Heart right ventricle (tissue), 16 donors: ENCODE results near the gene FLNC. TPM values are rescaled to one million over a fixed set of nuclear protein-coding genes. Genes with fewer than 3 reads are reported as not detected.
A peak's percentile ranks its signal among the peaks of the same experiment; 100 is the strongest.

Source experiments
- ATAC-seq, 8 donors: fragments of 200-7000 bp; cut with Tn5 transposase; one replicate each; pipeline ENCODE4 v1.9.1; 2020; ENCODE audit warnings: mild to moderate bottlenecking in 8 of 8, moderate library complexity in 8 of 8, moderate number of reproducible peaks in 1 of 8
- DNase-seq, 2 donors: peaks; one replicate each; pipeline ENCODE4 v3.0.0-alpha.2; 2020
- H3K27ac ChIP-seq, 10 donors: fragments of 200-600 bp; sonication (generic) in 2 of 10; one replicate each; pipeline versions ENCODE4 v1.5.0 to v1.8.0; 2020 to 2022; ENCODE audit warnings: mild to moderate bottlenecking in 3 of 10
- H3K27me3 ChIP-seq, 7 donors: fragments of 200-600 bp; one replicate each; pipeline ENCODE4 v1.8.0; 2021 to 2022; ENCODE audit warnings: mild to moderate bottlenecking in 2 of 7
- H3K36me3 ChIP-seq, 9 donors: fragments of 200-600 bp; sonication (generic) in 1 of 9; one replicate each; pipeline versions ENCODE4 v1.5.0 to v1.8.0; 2020 to 2022; ENCODE audit warnings: mild to moderate bottlenecking in 2 of 9
- H3K4me1 ChIP-seq, 9 donors: fragments of 200-600 bp; sonication (generic) in 1 of 9; one replicate each; pipeline versions ENCODE4 v1.5.0 to v1.8.0; 2020 to 2022; ENCODE audit warnings: mild to moderate bottlenecking in 4 of 9
- H3K4me3 ChIP-seq, 10 donors: fragments of 200-600 bp; sonication (generic) in 2 of 10; one replicate each; pipeline versions ENCODE4 v1.5.0 to v1.8.0; 2020 to 2022; ENCODE audit warnings: mild to moderate bottlenecking in 7 of 10, moderate library complexity in 2 of 10
- H3K9me3 ChIP-seq, 11 donors: fragments of 200-600 bp in 10 of 11; sonication (generic) in 2 of 11; one replicate each; pipeline versions ENCODE4 v1.5.0 to v1.8.0; 2013 to 2022; ENCODE audit warnings: mild to moderate bottlenecking in 2 of 11, control low read depth in 1 of 11, moderate library complexity in 1 of 11
- WGBS, 2 donors: extraction: QIAGEN DNeasy Blood & Tissue Kit; methylation state at CpG; one replicate each; pipeline ENCODE4 v1.1.7; 2013; ENCODE audit warnings: inconsistent platforms in 1 of 2; 5-methylcytosine and 5-hydroxymethylcytosine counted together
- intact Hi-C, 10 donors: fragments of 100-400 bp; cut with DNase I; formaldehyde crosslinking; loops; one replicate each; pipeline versions ENCODE4 v1.11.1 to v1.14.2; 2022
- polyA plus RNA-seq, 2 donors: library from polyadenylated mRNA; stranded (reverse); fragments of 200-250 nt; gene quantifications; one replicate each; pipeline ENCODE4 v1.2.3, GENCODE V29; 2013
- total RNA-seq, 10 donors: library from RNA; stranded (reverse); fragmentation: NEBNext Ultra II Directional in 3 of 10; extraction: Animal tissue kit (Norgen Biotek cat#: 25700) in 3 of 10; gene quantifications; one replicate each; pipeline versions ENCODE4 v1.2.1 to v1.2.4, GENCODE V29; 2021 to 2023
- TF ChIP-seq, protein P1 (sequence below), 9 donors: fragments of 200-600 bp; sonication (generic) in 2 of 9; IDR thresholded peaks; one replicate each; pipeline versions ENCODE4 v1.5.0 to v1.8.0; 2021 to 2022; ENCODE audit warnings: antibody characterized with exemption in 9 of 9, mild to moderate bottlenecking in 5 of 9, moderate library complexity in 1 of 9
- donor health status: Arrhythmogenic right ventricular cardiomyopathy.
- donor health status: ischemic (EF 13 %, LVEDD 7.1; RV severe dilation, severe dysfunction).
- donor health status: healthy with polysubstance abuse.
- donor health status: DM: no; HTN: yes; CAD: no.
- donor health status: DM: no; HTN: no; CAD: no.
- donor health status: ischemic (EF 25% LVEDD 6.9; RV normal size, moderate dysfunction).
- donor health status: ischemic (EF 25% LVEDD 5.7; RV mildly dilated, moderate dysfunction).
- donor health status: healthy.
- donor health status: DM: yes; HTN: yes; CAD: no.
- donor health status: Ischemic cardiomyopathy.
- donor health status: ischemic (EF 35%, LVEDD 5.7; RV mildly dilated, moderate dysfunction).
- donor health status: nonischemic (EF 11% LVEDD 7.7; RV severe dilation, severe dysfunction).
- donor health status: DM: yes; HTN: yes; CAD: no.
- donor health status: PGD.
- donor health status: ischemic (EF 29% LVEDD 5.4; RV normal size, mild dysfunction).
- donor health status: nonischemic (EF 23%, LVEDD 6.1; RV moderate dilation, normal function).

FLNC gene
- total and polyA plus RNA-seq, 12 donors = 223 to 2,445 (median 1,163) TPM

DNA sequence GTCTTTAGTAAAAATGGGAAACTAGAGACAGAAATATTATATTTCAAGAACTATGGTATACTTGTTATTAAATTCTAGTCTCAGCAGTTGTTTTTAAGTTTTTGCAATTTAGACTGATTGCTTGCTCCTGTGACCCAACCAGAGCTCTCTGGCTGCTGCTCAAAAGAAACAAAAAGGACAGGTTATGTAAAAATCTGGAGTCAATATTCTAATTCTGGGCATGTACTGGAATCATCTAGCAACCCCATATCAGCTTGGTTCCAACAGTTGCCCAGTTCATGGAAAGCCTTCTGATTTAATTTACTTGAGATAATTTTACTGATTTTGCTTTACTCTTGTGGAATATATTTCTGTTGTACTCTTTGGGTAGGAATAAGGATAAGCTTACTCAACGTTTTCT is 70.0 kb downstream of the FLNC start:
- DNase-seq (no peak), ATAC-seq (no peak)
- Histone ChIP-seq H3K9me3 (peaks cover 0 to 14% (median 0%) of the 10 kb centered on the region in 11 donors), H3K27ac (no peak overlapping the region), H3K4me3 (no peak overlapping the region), H3K27me3 (peaks cover 0 to 12% (median 0%) of the 10 kb centered on the region in 7 donors), H3K36me3 (no peaks in the 10 kb centered on the region), H3K4me1 (no peaks in the 10 kb centered on the region)
- intact Hi-C loops = loop anchor here in 5 of 10 donors (5.0 to 10.0 kb wide), 3 partner anchors 192 to 315 kb away; no protein-coding TSS in a partner anchor
- WGBS, 2 donors = 58 to 64% methylated on average over 1 of the region's 1 CpG
- TF ChIP-seq, protein P1, sequence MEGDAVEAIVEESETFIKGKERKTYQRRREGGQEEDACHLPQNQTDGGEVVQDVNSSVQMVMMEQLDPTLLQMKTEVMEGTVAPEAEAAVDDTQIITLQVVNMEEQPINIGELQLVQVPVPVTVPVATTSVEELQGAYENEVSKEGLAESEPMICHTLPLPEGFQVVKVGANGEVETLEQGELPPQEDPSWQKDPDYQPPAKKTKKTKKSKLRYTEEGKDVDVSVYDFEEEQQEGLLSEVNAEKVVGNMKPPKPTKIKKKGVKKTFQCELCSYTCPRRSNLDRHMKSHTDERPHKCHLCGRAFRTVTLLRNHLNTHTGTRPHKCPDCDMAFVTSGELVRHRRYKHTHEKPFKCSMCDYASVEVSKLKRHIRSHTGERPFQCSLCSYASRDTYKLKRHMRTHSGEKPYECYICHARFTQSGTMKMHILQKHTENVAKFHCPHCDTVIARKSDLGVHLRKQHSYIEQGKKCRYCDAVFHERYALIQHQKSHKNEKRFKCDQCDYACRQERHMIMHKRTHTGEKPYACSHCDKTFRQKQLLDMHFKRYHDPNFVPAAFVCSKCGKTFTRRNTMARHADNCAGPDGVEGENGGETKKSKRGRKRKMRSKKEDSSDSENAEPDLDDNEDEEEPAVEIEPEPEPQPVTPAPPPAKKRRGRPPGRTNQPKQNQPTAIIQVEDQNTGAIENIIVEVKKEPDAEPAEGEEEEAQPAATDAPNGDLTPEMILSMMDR (IDR thresholded peaks at IDR 0.05) = no peak

DNA sequence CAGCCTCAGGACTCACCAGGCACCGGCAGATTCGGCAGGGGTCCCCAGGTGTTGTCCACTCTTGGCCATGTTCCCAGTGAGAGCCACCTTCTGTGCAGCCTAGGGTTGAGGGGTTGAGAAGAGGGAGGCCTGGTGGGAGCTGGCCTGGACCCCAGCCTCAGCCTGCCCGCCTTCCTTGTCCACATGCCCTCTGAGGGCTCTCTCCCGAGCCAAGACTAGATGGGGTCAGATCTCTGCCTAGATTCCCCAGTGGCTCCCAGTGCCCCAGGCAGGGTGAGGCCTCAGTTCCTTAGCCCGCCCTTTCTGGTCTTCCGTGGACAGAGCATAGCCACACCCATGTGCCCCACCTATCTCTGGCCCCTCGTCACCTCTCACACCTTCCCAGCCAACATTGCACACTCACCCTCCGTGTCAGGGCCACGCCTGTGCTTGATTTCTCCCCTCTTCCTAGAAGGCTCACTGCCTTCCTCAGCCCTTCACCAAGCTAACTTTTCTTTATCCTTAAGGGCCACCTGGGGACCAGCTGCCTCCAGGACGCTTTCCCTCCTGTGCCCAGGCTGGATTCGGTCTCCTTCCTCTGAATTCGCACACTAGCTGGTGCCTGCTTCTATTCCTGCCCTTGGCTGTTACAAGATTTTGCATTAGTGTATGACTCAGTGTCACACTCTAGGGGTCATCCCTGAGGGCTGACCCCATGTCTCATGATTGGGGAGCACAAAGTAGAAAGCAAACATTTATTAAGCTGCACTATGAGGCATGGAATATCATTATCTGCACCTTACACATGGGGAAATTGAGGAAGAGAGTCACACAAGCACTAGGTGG is 72.8 kb downstream of the FLNC start:
- Histone ChIP-seq H3K36me3 (no peaks in the 10 kb centered on the region), H3K4me1 (no peaks in the 10 kb centered on the region), H3K27me3 (peaks cover 0 to 34% (median 16%) of the 10 kb centered on the region in 7 donors), H3K4me3 (no peak overlapping the region), H3K27ac (no peak overlapping the region), H3K9me3 (peaks cover 0 to 14% (median 0%) of the 10 kb centered on the region in 11 donors)
- WGBS, 2 donors = 76 to 82% methylated on average over 12 of the region's 12 CpGs
- TF ChIP-seq, protein P1 (IDR thresholded peaks at IDR 0.05) = no peak
- intact Hi-C loops = loop anchor here in 6 of 10 donors (2.0 to 10.0 kb wide), 4 partner anchors 186 to 312 kb away; no protein-coding TSS in a partner anchor
- peak in 3 of 8 donors; percentile 17 to 38 (median 21) for ATAC-seq
- no peak for DNase-seq

DNA sequence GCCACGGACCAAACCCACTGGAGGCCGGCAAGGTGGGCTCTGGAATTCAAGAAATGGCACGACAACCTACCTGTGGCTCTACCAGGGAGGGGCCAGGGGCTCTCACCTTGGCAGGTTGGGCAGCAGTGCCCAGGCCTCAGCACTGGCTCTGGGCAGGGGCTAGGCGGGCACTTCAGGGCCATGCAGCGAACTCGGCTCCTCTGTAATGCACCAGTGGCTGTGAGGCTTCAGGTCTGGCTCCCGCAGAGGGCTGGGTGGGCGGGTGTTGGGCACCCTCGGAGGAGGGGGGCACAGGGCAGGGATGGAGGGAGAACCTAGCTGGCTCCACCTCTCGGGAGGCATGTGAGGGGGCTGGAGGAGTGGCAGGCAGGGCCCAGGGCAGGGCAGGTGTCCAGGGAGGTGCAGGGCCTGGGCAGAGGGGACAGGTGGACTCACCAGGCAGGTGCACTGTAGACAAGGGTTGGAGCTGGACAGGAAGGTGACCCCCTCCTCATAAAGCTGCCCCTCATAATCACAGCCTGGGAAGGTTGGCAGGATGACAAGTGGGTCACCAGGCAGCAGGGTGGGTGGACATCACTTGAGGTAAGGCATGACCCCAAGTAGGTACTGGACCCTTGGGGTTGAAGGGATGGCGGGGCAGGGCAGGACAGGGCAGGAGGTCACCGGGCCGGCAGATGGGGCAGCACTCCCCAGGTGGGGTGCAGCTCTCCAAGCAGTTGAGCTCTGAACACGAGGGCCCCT is 73.6 kb downstream of the FLNC start:
- ATAC-seq (peak in 4 of 8 donors; percentile 32 to 40 (median 34)), DNase-seq (no peak)
- Histone ChIP-seq H3K27ac (no peak overlapping the region), H3K36me3 (no peaks in the 10 kb centered on the region), H3K4me1 (no peaks in the 10 kb centered on the region), H3K4me3 (no peak overlapping the region), H3K27me3 (peaks cover 0 to 42% (median 23%) of the 10 kb centered on the region in 7 donors), H3K9me3 (peaks cover 0 to 13% (median 0%) of the 10 kb centered on the region in 11 donors)
- intact Hi-C loops = loop anchor here in 9 of 10 donors (1.0 to 10.0 kb wide), 6 partner anchors 185 to 311 kb away; no protein-coding TSS in a partner anchor
- TF ChIP-seq, protein P1 (IDR thresholded peaks at IDR 0.05) = no peak
- 84 to 85% methylated on average over 14 of the region's 14 CpGs for WGBS, 2 donors
